Suprapubic skin (tissue), 3 donors: Measurements from ENCODE around the gene PRTG.

Experiments used
- POLR2AphosphoS5 ChIP-seq, 3 donors: sonication (generic); formaldehyde crosslinking; IDR thresholded peaks; one replicate each; pipeline ENCODE4 v1.6.1; 2017; ENCODE audit warnings: antibody characterized with exemption in 3 of 3
- TF ChIP-seq, protein P1 (sequence below), 2 donors: fragments of 200-600 bp in 1 of 2; fragments of 450-650 bp in 1 of 2; sonication (generic) in 1 of 2; IDR thresholded peaks; one replicate each; pipeline ENCODE4 v1.5.1; 2016 to 2019; ENCODE audit warnings: antibody characterized with exemption in 2 of 2, mild to moderate bottlenecking in 1 of 2, moderate library complexity in 1 of 2

DNA sequence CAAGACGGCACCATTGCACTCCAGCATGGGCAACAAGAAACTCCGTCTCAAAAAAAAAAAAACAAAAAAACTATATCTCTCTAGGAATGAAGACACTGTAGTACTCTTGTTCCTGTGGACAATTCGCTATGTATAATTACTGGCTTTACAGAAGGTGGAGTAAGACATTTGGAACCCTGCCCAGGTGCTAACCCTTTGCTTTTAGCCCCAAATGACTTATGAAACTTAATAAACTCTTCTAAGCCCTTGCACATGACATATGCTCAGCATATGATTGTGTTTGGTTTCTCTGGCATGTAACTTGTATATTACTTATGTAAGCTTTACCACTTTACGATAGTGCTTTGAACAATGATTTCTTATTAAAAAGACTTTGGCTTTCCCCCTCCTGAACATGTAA, 27.3 kb upstream of the PRTG start:
- TF ChIP-seq, protein P1, sequence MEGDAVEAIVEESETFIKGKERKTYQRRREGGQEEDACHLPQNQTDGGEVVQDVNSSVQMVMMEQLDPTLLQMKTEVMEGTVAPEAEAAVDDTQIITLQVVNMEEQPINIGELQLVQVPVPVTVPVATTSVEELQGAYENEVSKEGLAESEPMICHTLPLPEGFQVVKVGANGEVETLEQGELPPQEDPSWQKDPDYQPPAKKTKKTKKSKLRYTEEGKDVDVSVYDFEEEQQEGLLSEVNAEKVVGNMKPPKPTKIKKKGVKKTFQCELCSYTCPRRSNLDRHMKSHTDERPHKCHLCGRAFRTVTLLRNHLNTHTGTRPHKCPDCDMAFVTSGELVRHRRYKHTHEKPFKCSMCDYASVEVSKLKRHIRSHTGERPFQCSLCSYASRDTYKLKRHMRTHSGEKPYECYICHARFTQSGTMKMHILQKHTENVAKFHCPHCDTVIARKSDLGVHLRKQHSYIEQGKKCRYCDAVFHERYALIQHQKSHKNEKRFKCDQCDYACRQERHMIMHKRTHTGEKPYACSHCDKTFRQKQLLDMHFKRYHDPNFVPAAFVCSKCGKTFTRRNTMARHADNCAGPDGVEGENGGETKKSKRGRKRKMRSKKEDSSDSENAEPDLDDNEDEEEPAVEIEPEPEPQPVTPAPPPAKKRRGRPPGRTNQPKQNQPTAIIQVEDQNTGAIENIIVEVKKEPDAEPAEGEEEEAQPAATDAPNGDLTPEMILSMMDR (IDR thresholded peaks at IDR 0.05) = no peak
- no peak for TF ChIP-seq POLR2AphosphoS5 (IDR thresholded peaks at IDR 0.05)
